GM12878 (cell line): ENCODE data around the gene PPP1R13B. TPM values are rescaled to one million over a fixed set of nuclear protein-coding genes. Genes with fewer than 3 reads are reported as not detected.

Source experiments
- ATAC-seq: fragments of 200-7000 bp; cut with Tn5 transposase; 3 replicates; pipeline ENCODE4 v1.9.1; 2020; ENCODE audit warnings: mild to moderate bottlenecking, moderate library complexity
- BruUV-seq: library from RNA; stranded (reverse); fragments of 400-500 nt; replicated peaks from 2 replicates; lab custom pipeline; 2021; lab: Mats Ljungman, UMichigan
- CTCF ChIA-PET: fragments of 300-600 bp; sonication (Branson Sonifier 250); formaldehyde crosslinking; extraction: SDS; loops from one replicate; lab custom pipeline; 2021; ENCODE audit warnings: inconsistent platforms; lab: Yijun Ruan, JAX
- POLR2A ChIA-PET: fragments of 350-600 bp; formaldehyde crosslinking; extraction: SDS; loops from one replicate; lab custom pipeline; 2021; ENCODE audit warnings: inconsistent platforms; lab: Charles Lee
- RAD21 ChIA-PET: fragments of 300-600 bp; sonication (Branson Sonifier 250); formaldehyde crosslinking; loops from one replicate; lab custom pipeline; 2023; ENCODE audit warnings: antibody characterized with exemption; ENCODE audit not compliant: unreplicated experiment; lab: Charles Lee
- SMC1A ChIA-PET: fragments of 300-600 bp; sonication (Branson Sonifier 250); formaldehyde crosslinking; loops from one replicate; lab custom pipeline; 2023; ENCODE audit not compliant: unreplicated experiment, uncharacterized antibody; lab: Charles Lee
- DNase-seq: peaks from one replicate; pipeline ENCODE4 v3.0.0-alpha.2; 2011; ENCODE audit warnings: low read depth, low spot score
- FAIRE-seq: peaks from 3 replicates; lab custom pipeline; 2011; peaks lifted over from hg19 to GRCh38; lab: Jason Lieb, UNC
- H2AFZ ChIP-seq: 2 replicates; pipeline ENCODE4 v1.6.0; 2011; ENCODE audit warnings: low read depth, low read length, control low read depth; ENCODE audit not compliant: control insufficient read depth
- H3K27ac ChIP-seq: 2 replicates; pipeline ENCODE4 v1.5.1; 2011; ENCODE audit warnings: control low read depth; ENCODE audit not compliant: control insufficient read depth, insufficient read depth
- H3K27me3 ChIP-seq, 2 experiments: replicated peaks in 1 of 2; 2 replicates each; pipeline versions ENCODE4 v1.6.0 to v1.6.1; 2011; ENCODE audit warnings: low read length in 1 of 2; ENCODE audit not compliant: control insufficient read depth in 2 of 2, insufficient read depth in 2 of 2
- H3K36me3 ChIP-seq, 2 experiments: 2 replicates each; pipeline ENCODE4 v1.5.1; 2011; ENCODE audit warnings: low read length in 1 of 2; ENCODE audit not compliant: control insufficient read depth in 2 of 2, insufficient read depth in 2 of 2
- H3K4me1 ChIP-seq: 2 replicates; pipeline ENCODE4 v1.6.1; 2011; ENCODE audit warnings: mild to moderate bottlenecking, low read length, moderate library complexity, mixed read lengths; ENCODE audit not compliant: control insufficient read depth, insufficient read depth
- H3K4me2 ChIP-seq: 2 replicates; pipeline ENCODE4 v1.6.0; 2011; ENCODE audit warnings: control low read depth; ENCODE audit not compliant: control insufficient read depth, insufficient read depth
- H3K4me3 ChIP-seq: fragments of 200-600 bp; sonication (generic); 2 replicates; pipeline ENCODE4 v1.5.1; 2016
- H3K79me2 ChIP-seq: 2 replicates; pipeline ENCODE4 v1.6.0; 2011; ENCODE audit warnings: low read length; ENCODE audit not compliant: control insufficient read depth, insufficient read depth
- H3K9ac ChIP-seq: 2 replicates; pipeline ENCODE4 v1.8.0; 2011; ENCODE audit warnings: low read length, control low read depth, mixed read lengths; ENCODE audit not compliant: control insufficient read depth, insufficient read depth
- H3K9me3 ChIP-seq: replicated peaks from 3 replicates; pipeline ENCODE4 v1.5.1; 2011; ENCODE audit warnings: mild to moderate bottlenecking, low read length; ENCODE audit not compliant: control insufficient read depth, insufficient read depth
- H4K20me1 ChIP-seq: 2 replicates; pipeline ENCODE4 v1.6.0; 2011; ENCODE audit not compliant: control insufficient read depth, insufficient read depth
- BACH1 ChIP-seq: fragments of 450-650 bp; IDR thresholded peaks from 2 replicates; pipeline ENCODE4 v1.6.1; 2017; ENCODE audit warnings: mild to moderate bottlenecking, borderline replicate concordance
- BCL11A ChIP-seq: IDR thresholded peaks from 2 replicates; pipeline ENCODE4 v1.6.1; 2011; ENCODE audit warnings: low read depth, low read length
- CBFB ChIP-seq: IDR thresholded peaks from 2 replicates; pipeline ENCODE4 v1.6.1; 2016; ENCODE audit warnings: antibody characterized with exemption, low read depth
- EP300 ChIP-seq, 2 experiments: fragments of 150-350 bp in 1 of 2; IDR thresholded peaks; 2 replicates each; pipeline ENCODE4 v1.6.1; 2011 to 2012; ENCODE audit warnings: low read depth in 2 of 2, low read length in 2 of 2, borderline replicate concordance in 1 of 2, improper control_type of control experiment in 1 of 2, inconsistent platforms in 1 of 2; ENCODE audit not compliant: control insufficient read depth in 1 of 2
- MTA3 ChIP-seq: IDR thresholded peaks from 2 replicates; pipeline ENCODE4 v1.6.1; 2012; ENCODE audit warnings: low read length, inconsistent platforms, borderline replicate concordance
- NFIC ChIP-seq: IDR thresholded peaks from 2 replicates; pipeline ENCODE4 v1.6.1; 2012; ENCODE audit warnings: low read depth, mild to moderate bottlenecking, inconsistent platforms, low read length, moderate library complexity
- TCF12 ChIP-seq: IDR thresholded peaks from 2 replicates; pipeline ENCODE4 v1.6.1; 2011; ENCODE audit warnings: low read depth, mild to moderate bottlenecking, low read length
- WGBS: methylation state at CpG from one replicate; pipeline ENCODE4 v1.1.6; 2016; ENCODE audit warnings: low lambda C conversion rate; ENCODE audit not compliant: insufficient replicate concordance, insufficient coverage; ENCODE audit errors: missing lambda C conversion rate; 5-methylcytosine and 5-hydroxymethylcytosine counted together
- in situ Hi-C: fragments of 300-500 bp; cut with MboI; formaldehyde crosslinking; loops from 9 replicates; pipeline ENCODE4 v1.14.3; 2018; ENCODE audit warnings: mixed read lengths
- intact Hi-C: fragments of 100-400 bp; cut with micrococcal nuclease; formaldehyde crosslinking; loops from one replicate; pipeline ENCODE4 v1.14.2; 2022; ENCODE audit not compliant: unreplicated experiment
- polyA plus RNA-seq, 11 experiments: library from polyadenylated mRNA; depleted of rRNA in 4 of 11; unstranded in 6 of 11; stranded (reverse) in 5 of 11; fragments of >200 nt; fragmentation: Nextera tagmentation in 4 of 11; fragmentation: Illumina TruSeq in 1 of 11; extraction: Ambion mirVana in 4 of 11; extraction: Trizol in 1 of 11; gene quantifications; 1 replicate in 1 of 11; 2 replicates in 10 of 11; pipeline versions ENCODE4 v1.2.1 to v1.2.3, GENCODE V29; 2011 to 2016; ENCODE audit warnings: inconsistent platforms in 2 of 11, missing spikeins in 2 of 11, low read depth in 1 of 11
- total RNA-seq, 4 experiments: library from RNA; depleted of rRNA in 3 of 4; stranded (reverse); fragments of >200 nt in 3 of 4; fragmentation: Illumina TruSeq in 1 of 4; extraction: Trizol in 1 of 4; gene quantifications; 2 replicates each; pipeline versions ENCODE4 v1.2.1 to v1.2.3, GENCODE V29; 2013 to 2021
- TF ChIP-seq, protein P1 (sequence below): fragments of 450-650 bp; IDR thresholded peaks from 2 replicates; pipeline ENCODE4 v1.6.1; 2017; ENCODE audit warnings: mild to moderate bottlenecking, low read depth, inconsistent platforms; ENCODE audit not compliant: poor library complexity, severe bottlenecking

Gene PPP1R13B
- total and polyA plus RNA-seq, 10 of the 15 experiments (the other 5 are each of a cell fraction or from before 2014, with no cell fraction given) = 0.16 to 8.1 (median 3.2) TPM

DNA sequence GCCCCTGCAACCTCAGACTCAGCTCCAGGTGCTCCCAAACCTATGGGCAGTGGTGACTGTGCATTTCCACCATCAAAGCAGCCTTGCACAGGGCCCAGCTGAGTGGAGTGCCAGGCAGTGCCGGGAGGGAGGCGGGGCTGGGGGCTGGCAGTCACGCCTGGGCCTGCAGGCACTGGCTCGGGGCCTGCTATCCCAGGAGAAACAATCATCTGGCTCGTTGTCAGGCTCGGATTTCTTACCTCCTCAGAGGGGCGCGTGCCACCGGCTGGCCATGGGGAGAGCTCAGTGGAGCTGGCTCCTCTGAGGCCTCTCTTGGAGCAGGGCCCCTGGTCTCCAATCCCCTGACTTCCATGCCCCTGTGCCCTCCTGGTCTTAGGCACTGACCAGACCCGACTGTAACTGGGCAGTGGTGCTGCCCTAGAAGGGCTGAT lies 20.2 kb upstream of the PPP1R13B start:
- H3K36me3 ChIP-seq = no peaks in the 10 kb centered on the region
- H3K4me1 ChIP-seq = peaks cover 7% of the 10 kb centered on the region
- no peak for TF ChIP-seq EP300 (IDR thresholded peaks at IDR 0.05; ENCODE audit: borderline replicate concordance in 1 of 2, control insufficient read depth in 1 of 2, low read depth in 2 of 2, low read length in 2 of 2)
- TF ChIP-seq, all 136 proteins: peak for 0
- no TSS peak for BruUV-seq
- H3K4me2 ChIP-seq = no peak overlapping the region
- no peak for DNase-seq
- ChIA-PET POLR2A (no interaction called here), SMC1A (no interaction called here), CTCF (no interaction called here), RAD21 (no interaction called here)
- no peak overlapping the region for H3K4me3 ChIP-seq
- no peak overlapping the region for H3K27ac ChIP-seq
- no peak overlapping the region for H3K9ac ChIP-seq
- no peak for FAIRE-seq
- H3K27me3 ChIP-seq = no peaks in the 10 kb centered on the region
- H3K79me2 ChIP-seq = no peaks in the 10 kb centered on the region
- H3K9me3 ChIP-seq = no peaks in the 10 kb centered on the region
- WGBS = 57% methylated on average over 10 of the region's 10 CpGs
- no peak for ATAC-seq
- H2AFZ ChIP-seq = no peak overlapping the region
- in situ Hi-C loops (no loop called here), intact Hi-C loops (no loop called here)
- no peaks in the 10 kb centered on the region for H4K20me1 ChIP-seq

DNA sequence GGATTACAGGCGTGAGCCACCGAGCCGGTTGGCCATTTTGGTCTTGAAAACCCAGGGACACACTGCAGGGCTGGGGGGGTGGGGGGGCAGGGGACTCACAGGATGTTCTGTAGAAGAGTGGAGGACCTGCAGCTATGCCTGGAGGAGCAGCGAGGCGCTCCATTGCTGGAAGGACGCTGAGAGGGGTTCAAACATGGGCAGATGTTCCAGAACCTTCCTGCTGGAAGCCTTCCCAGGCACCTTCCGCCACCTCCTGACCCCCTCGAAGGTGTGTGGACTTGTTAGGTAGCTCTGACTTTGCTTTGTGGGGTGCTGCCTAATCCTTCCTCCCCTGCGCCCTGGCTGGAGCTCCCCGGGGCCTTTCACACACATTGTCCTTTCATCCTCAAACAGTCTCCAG lies 19.6 kb upstream of the PPP1R13B start:
- in situ Hi-C loops (no loop called here), intact Hi-C loops (no loop called here)
- ATAC-seq (no peak), DNase-seq (no peak), FAIRE-seq (no peak)
- Histone ChIP-seq H3K4me3 (no peak overlapping the region), H4K20me1 (no peaks in the 10 kb centered on the region), H3K27ac (no peak overlapping the region), H3K9ac (no peak overlapping the region), H3K27me3 (no peaks in the 10 kb centered on the region), H2AFZ (no peak overlapping the region), H3K4me2 (no peak overlapping the region), H3K79me2 (no peaks in the 10 kb centered on the region), H3K4me1 (peaks cover 6% of the 10 kb centered on the region), H3K36me3 (no peaks in the 10 kb centered on the region), H3K9me3 (no peaks in the 10 kb centered on the region)
- WGBS = 60% methylated on average over 7 of the region's 10 CpGs
- CTCF ChIA-PET = interaction anchor here (1.0 kb wide), 1 partner anchor 34 kb away, joined by 4 read pairs; no protein-coding TSS in a partner anchor
- RAD21 ChIA-PET = no interaction called here
- no TSS peak for BruUV-seq
- TF ChIP-seq TCF12 = no peak
- no peak for TF ChIP-seq BCL11A
- TF ChIP-seq EP300 (IDR thresholded peaks at IDR 0.05; ENCODE audit: borderline replicate concordance in 1 of 2, control insufficient read depth in 1 of 2, low read depth in 2 of 2, low read length in 2 of 2) = no peak
- TF ChIP-seq NFIC = no peak
- TF ChIP-seq BACH1 = no peak
- TF ChIP-seq CBFB = no peak
- no peak for TF ChIP-seq MTA3
- TF ChIP-seq, protein P1, sequence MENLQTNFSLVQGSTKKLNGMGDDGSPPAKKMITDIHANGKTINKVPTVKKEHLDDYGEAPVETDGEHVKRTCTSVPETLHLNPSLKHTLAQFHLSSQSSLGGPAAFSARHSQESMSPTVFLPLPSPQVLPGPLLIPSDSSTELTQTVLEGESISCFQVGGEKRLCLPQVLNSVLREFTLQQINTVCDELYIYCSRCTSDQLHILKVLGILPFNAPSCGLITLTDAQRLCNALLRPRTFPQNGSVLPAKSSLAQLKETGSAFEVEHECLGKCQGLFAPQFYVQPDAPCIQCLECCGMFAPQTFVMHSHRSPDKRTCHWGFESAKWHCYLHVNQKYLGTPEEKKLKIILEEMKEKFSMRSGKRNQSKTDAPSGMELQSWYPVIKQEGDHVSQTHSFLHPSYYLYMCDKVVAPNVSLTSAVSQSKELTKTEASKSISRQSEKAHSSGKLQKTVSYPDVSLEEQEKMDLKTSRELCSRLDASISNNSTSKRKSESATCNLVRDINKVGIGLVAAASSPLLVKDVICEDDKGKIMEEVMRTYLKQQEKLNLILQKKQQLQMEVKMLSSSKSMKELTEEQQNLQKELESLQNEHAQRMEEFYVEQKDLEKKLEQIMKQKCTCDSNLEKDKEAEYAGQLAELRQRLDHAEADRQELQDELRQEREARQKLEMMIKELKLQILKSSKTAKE = no peak
- SMC1A ChIA-PET = no interaction called here
- POLR2A ChIA-PET = no interaction called here
